Naive thymus-derived CD4-positive, alpha-beta T cell (primary cell): ENCODE measurements around the gene STK26. TPM values are rescaled to one million over a fixed set of nuclear protein-coding genes. Genes with fewer than 3 reads are reported as not detected.

Source experiments
- ATAC-seq: fragments of 150-1000 bp; cut with Tn5 transposase; 2 replicates; pipeline ENCODE4 v1.10.0; 2021; ENCODE audit warnings: mild to moderate bottlenecking, moderate library complexity
- CTCF ChIA-PET: fragments of 350-600 bp; sonication (Branson Sonifier 250); formaldehyde crosslinking; loops from one replicate; lab custom pipeline; 2021; ENCODE audit warnings: antibody characterized with exemption; lab: Charles Lee
- POLR2A ChIA-PET: fragments of 350-600 bp; sonication (Branson Sonifier 250); formaldehyde crosslinking; loops from one replicate; lab custom pipeline; 2021; ENCODE audit warnings: antibody characterized with exemption, inconsistent platforms; lab: Charles Lee
- DNase-seq, 9 donors: peaks; one replicate each; pipeline versions ENCODE4 v3.0.0 to v3.0.0-alpha.2; 2020 to 2022; ENCODE audit warnings: mixed read lengths in 1 of 9
- H3K27ac ChIP-seq: one replicate; pipeline ENCODE4 v1.7.0; 2013; ENCODE audit warnings: mild to moderate bottlenecking, low read depth, low read length, moderate library complexity
- H3K27me3 ChIP-seq, 2 donors: one replicate each; pipeline ENCODE4 v1.7.0; 2013; ENCODE audit warnings: low read length in 2 of 2, mild to moderate bottlenecking in 2 of 2, moderate library complexity in 2 of 2; ENCODE audit not compliant: control insufficient read depth in 2 of 2, insufficient read depth in 2 of 2
- H3K36me3 ChIP-seq, 3 experiments: 1 replicate in 2 of 3; 2 replicates in 1 of 3; pipeline ENCODE4 v1.7.0; 2013; ENCODE audit warnings: low read length in 3 of 3, mild to moderate bottlenecking in 3 of 3, moderate library complexity in 1 of 3; ENCODE audit not compliant: insufficient read depth in 3 of 3, control insufficient read depth in 2 of 3
- H3K4me1 ChIP-seq, 2 donors: one replicate each; pipeline ENCODE4 v1.7.0; 2013; ENCODE audit warnings: low read length in 2 of 2, mild to moderate bottlenecking in 2 of 2, moderate library complexity in 1 of 2; ENCODE audit not compliant: control insufficient read depth in 2 of 2, insufficient read depth in 2 of 2
- H3K4me3 ChIP-seq: 2 replicates; pipeline ENCODE4 v1.7.0; 2013; ENCODE audit warnings: mild to moderate bottlenecking, low read length
- H3K9me3 ChIP-seq, 3 experiments: 1 replicate in 2 of 3; 2 replicates in 1 of 3; pipeline ENCODE4 v1.7.0; 2013; ENCODE audit warnings: low read length in 3 of 3; ENCODE audit not compliant: control insufficient read depth in 2 of 3
- H3K27ac Mint-ChIP-seq, 9 donors: one replicate each; pipeline ENCODE4 v1.8.0; 2020 to 2022; ENCODE audit warnings: mixed read lengths in 9 of 9, mild to moderate bottlenecking in 8 of 9, moderate library complexity in 5 of 9, inconsistent platforms in 2 of 9
- H3K27me3 Mint-ChIP-seq, 5 donors: one replicate each; pipeline ENCODE4 v1.8.0; 2021 to 2022; ENCODE audit warnings: mixed read lengths in 5 of 5, mild to moderate bottlenecking in 1 of 5
- H3K36me3 Mint-ChIP-seq, 5 donors: one replicate each; pipeline ENCODE4 v1.8.0; 2020 to 2022; ENCODE audit warnings: mixed read lengths in 5 of 5, mild to moderate bottlenecking in 3 of 5, inconsistent platforms in 1 of 5
- H3K4me1 Mint-ChIP-seq, 7 donors: one replicate each; pipeline ENCODE4 v1.8.0; 2020 to 2022; ENCODE audit warnings: mixed read lengths in 7 of 7, mild to moderate bottlenecking in 3 of 7, inconsistent platforms in 1 of 7
- H3K4me3 Mint-ChIP-seq, 10 donors: one replicate each; pipeline ENCODE4 v1.8.0; 2020 to 2022; ENCODE audit warnings: mild to moderate bottlenecking in 10 of 10, mixed read lengths in 10 of 10, moderate library complexity in 6 of 10, inconsistent platforms in 2 of 10
- H3K9me3 Mint-ChIP-seq, 11 donors: one replicate each; pipeline ENCODE4 v1.8.0; 2020 to 2022; ENCODE audit warnings: mixed read lengths in 11 of 11, mild to moderate bottlenecking in 4 of 11, inconsistent platforms in 1 of 11, moderate library complexity in 1 of 11
- intact Hi-C, 2 donors: fragments of 100-400 bp; cut with micrococcal nuclease; formaldehyde crosslinking; loops; one replicate each; pipeline ENCODE4 v1.15.1; 2023
- polyA plus RNA-seq, 2 donors: library from polyadenylated mRNA; unstranded; fragments of 300-500 nt; fragmentation: Illumina TruSeq; gene quantifications; one replicate each; pipeline ENCODE4 v1.2.3, GENCODE V29; 2021
- total RNA-seq, 6 experiments: library from RNA in 5 of 6; stranded (reverse) in 5 of 6; gene quantifications; 1 replicate in 5 of 6; 2 replicates in 1 of 6; pipeline ENCODE4 v1.2.3 and lab custom pipeline; 2021 to 2026

Gene STK26
- total and polyA plus RNA-seq, 7 experiments from 2014 or later = 29.7 to 60.7 (median 45.5) TPM

- ChIA-PET POLR2A (no interaction called here), CTCF (interaction anchor here (0.9 kb wide), 1 partner anchor 9 kb away, joined by 3 read pairs; no protein-coding TSS in a partner anchor)
- DNase-seq (no peak), ATAC-seq (no peak)
- Histone ChIP-seq H3K36me3 (no peaks in the 10 kb centered on the region), H3K4me3 (no peak overlapping the region), H3K9me3 (no peaks in the 10 kb centered on the region), H3K27me3 (no peaks in the 10 kb centered on the region), H3K4me1 (no peaks in the 10 kb centered on the region), H3K27ac (no peak overlapping the region)
- no peaks in the 10 kb centered on the region for H3K36me3 Mint-ChIP-seq
- H3K4me1 Mint-ChIP-seq = no peaks in the 10 kb centered on the region
- no peak overlapping the region for H3K27ac Mint-ChIP-seq
- H3K4me3 Mint-ChIP-seq = no peak overlapping the region
- H3K9me3 Mint-ChIP-seq = no peaks in the 10 kb centered on the region
- peaks cover 0 to 12% (median 0%) of the 10 kb centered on the region in 5 donors for H3K27me3 Mint-ChIP-seq
- intact Hi-C loops = no loop called here
These were observed 78.7 kb downstream of the STK26 start for GRCh38 chrX:132101799-132102198.

GRCh38 chrX:132107291-132107690 lies 84.2 kb downstream of the STK26 start:
- Mint-ChIP-seq H3K9me3 (no peaks in the 10 kb centered on the region), H3K4me1 (no peaks in the 10 kb centered on the region), H3K27ac (no peak overlapping the region), H3K36me3 (no peaks in the 10 kb centered on the region), H3K4me3 (no peak overlapping the region), H3K27me3 (peaks cover 0 to 6% (median 0%) of the 10 kb centered on the region in 5 donors)
- Histone ChIP-seq H3K36me3 (no peaks in the 10 kb centered on the region), H3K4me1 (no peaks in the 10 kb centered on the region), H3K27me3 (no peaks in the 10 kb centered on the region), H3K9me3 (no peaks in the 10 kb centered on the region), H3K4me3 (no peak overlapping the region), H3K27ac (no peak overlapping the region)
- ChIA-PET CTCF (no interaction called here), POLR2A (no interaction called here)
- no peak for ATAC-seq
- no peak for DNase-seq
- intact Hi-C loops = no loop called here

GRCh38 chrX:132114607-132115006 lies 91.5 kb downstream of the STK26 start:
- Mint-ChIP-seq H3K9me3 (no peaks in the 10 kb centered on the region), H3K4me1 (peaks cover 0 to 5% (median 0%) of the 10 kb centered on the region in 7 donors), H3K36me3 (no peaks in the 10 kb centered on the region), H3K27ac (no peak overlapping the region), H3K4me3 (no peak overlapping the region), H3K27me3 (peaks cover 0 to 3% (median 0%) of the 10 kb centered on the region in 5 donors)
- CTCF ChIA-PET = no interaction called here
- H3K4me1 ChIP-seq = no peaks in the 10 kb centered on the region
- no peaks in the 10 kb centered on the region for H3K27me3 ChIP-seq
- H3K36me3 ChIP-seq = no peaks in the 10 kb centered on the region
- intact Hi-C loops = no loop called here
- POLR2A ChIA-PET = interaction anchor here (0.6 kb wide), 1 partner anchor 79 kb away, joined by 3 read pairs; no protein-coding TSS in a partner anchor
- H3K9me3 ChIP-seq = no peaks in the 10 kb centered on the region
- DNase-seq (peak in 1 of 9 donors; percentile 3), ATAC-seq (no peak)
- no peak overlapping the region for H3K4me3 ChIP-seq
- H3K27ac ChIP-seq = no peak overlapping the region

GRCh38 chrX:132115792-132116191 lies 92.7 kb downstream of the STK26 start:
- Mint-ChIP-seq H3K36me3 (no peaks in the 10 kb centered on the region), H3K27me3 (peaks cover 0 to 3% (median 0%) of the 10 kb centered on the region in 5 donors), H3K9me3 (no peaks in the 10 kb centered on the region), H3K27ac (no peak overlapping the region), H3K4me3 (no peak overlapping the region), H3K4me1 (peaks cover 0 to 5% (median 0%) of the 10 kb centered on the region in 7 donors)
- ChIA-PET CTCF (interaction anchor here (0.7 kb wide), 1 partner anchor 24 kb away, joined by 3 read pairs; no protein-coding TSS in a partner anchor), POLR2A (no interaction called here)
- Histone ChIP-seq H3K9me3 (no peaks in the 10 kb centered on the region), H3K4me1 (no peaks in the 10 kb centered on the region), H3K36me3 (no peaks in the 10 kb centered on the region), H3K4me3 (no peak overlapping the region), H3K27me3 (no peaks in the 10 kb centered on the region), H3K27ac (no peak overlapping the region)
- no peak for ATAC-seq
- no peak for DNase-seq
- intact Hi-C loops = no loop called here

GRCh38 chrX:132118358-132118757 lies 95.3 kb downstream of the STK26 start:
- POLR2A ChIA-PET = no interaction called here
- no peaks in the 10 kb centered on the region for H3K9me3 Mint-ChIP-seq

GRCh38 chrX:132119283-132119682 lies 96.2 kb downstream of the STK26 start:
- ChIA-PET POLR2A (no interaction called here), CTCF (no interaction called here)
- Mint-ChIP-seq H3K27me3 (peaks cover 0 to 3% (median 0%) of the 10 kb centered on the region in 5 donors), H3K4me1 (peaks cover 0 to 5% (median 0%) of the 10 kb centered on the region in 7 donors), H3K9me3 (no peaks in the 10 kb centered on the region), H3K27ac (no peak overlapping the region), H3K36me3 (no peaks in the 10 kb centered on the region), H3K4me3 (no peak overlapping the region)
- intact Hi-C loops = no loop called here
- no peak for DNase-seq
- H3K36me3 ChIP-seq = no peaks in the 10 kb centered on the region
- no peaks in the 10 kb centered on the region for H3K9me3 ChIP-seq
- H3K4me1 ChIP-seq = no peaks in the 10 kb centered on the region
- H3K27ac ChIP-seq = no peak overlapping the region
- no peak overlapping the region for H3K4me3 ChIP-seq
- ATAC-seq = no peak
- H3K27me3 ChIP-seq = no peaks in the 10 kb centered on the region

More at GRCh38 chrX:132118358-132118757, 95.3 kb downstream of the STK26 start:
- CTCF ChIA-PET = interaction anchor here (0.7 kb wide), 1 partner anchor 25 kb away, joined by 3 read pairs; no protein-coding TSS in a partner anchor
- no peak overlapping the region for H3K27ac ChIP-seq
- DNase-seq (no peak), ATAC-seq (no peak)
- H3K9me3 ChIP-seq = no peaks in the 10 kb centered on the region
- H3K4me3 Mint-ChIP-seq = no peak overlapping the region
- no peaks in the 10 kb centered on the region for H3K4me1 ChIP-seq
- H3K36me3 Mint-ChIP-seq = no peaks in the 10 kb centered on the region
- intact Hi-C loops = no loop called here
- H3K4me1 Mint-ChIP-seq = peaks cover 0 to 5% (median 0%) of the 10 kb centered on the region in 7 donors
- no peaks in the 10 kb centered on the region for H3K27me3 ChIP-seq
- no peaks in the 10 kb centered on the region for H3K36me3 ChIP-seq
- no peak overlapping the region for H3K27ac Mint-ChIP-seq
- peaks cover 0 to 3% (median 0%) of the 10 kb centered on the region in 5 donors for H3K27me3 Mint-ChIP-seq
- no peak overlapping the region for H3K4me3 ChIP-seq

- Histone ChIP-seq H3K4me1 (no peaks in the 10 kb centered on the region), H3K36me3 (no peaks in the 10 kb centered on the region), H3K4me3 (no peak overlapping the region), H3K9me3 (no peaks in the 10 kb centered on the region), H3K27me3 (no peaks in the 10 kb centered on the region), H3K27ac (no peak overlapping the region)
- DNase-seq = no peak
- intact Hi-C loops = no loop called here
- H3K36me3 Mint-ChIP-seq = no peaks in the 10 kb centered on the region
- H3K27me3 Mint-ChIP-seq = peaks cover 0 to 3% (median 0%) of the 10 kb centered on the region in 5 donors
- no peak overlapping the region for H3K27ac Mint-ChIP-seq
- CTCF ChIA-PET = no interaction called here
- H3K4me1 Mint-ChIP-seq = peaks cover 0 to 2% (median 0%) of the 10 kb centered on the region in 7 donors
- POLR2A ChIA-PET = no interaction called here
- ATAC-seq = no peak
- H3K4me3 Mint-ChIP-seq = no peak overlapping the region
- no peaks in the 10 kb centered on the region for H3K9me3 Mint-ChIP-seq
These were observed 96.9 kb downstream of the STK26 start for GRCh38 chrX:132119821-132120515.
